ENCODE measurements around the gene RNASE3. TPM values are rescaled to one million over a fixed set of nuclear protein-coding genes. Genes with fewer than 3 reads are reported as not detected.
"Not testable (repeated sequence)": the region's sequence is repeated elsewhere in the genome, so short reads cannot be mapped to it uniquely, and the experiment has no call there.

RNASE3 gene
- polyA plus RNA-seq, 1 experiment, result not detected

DNA sequence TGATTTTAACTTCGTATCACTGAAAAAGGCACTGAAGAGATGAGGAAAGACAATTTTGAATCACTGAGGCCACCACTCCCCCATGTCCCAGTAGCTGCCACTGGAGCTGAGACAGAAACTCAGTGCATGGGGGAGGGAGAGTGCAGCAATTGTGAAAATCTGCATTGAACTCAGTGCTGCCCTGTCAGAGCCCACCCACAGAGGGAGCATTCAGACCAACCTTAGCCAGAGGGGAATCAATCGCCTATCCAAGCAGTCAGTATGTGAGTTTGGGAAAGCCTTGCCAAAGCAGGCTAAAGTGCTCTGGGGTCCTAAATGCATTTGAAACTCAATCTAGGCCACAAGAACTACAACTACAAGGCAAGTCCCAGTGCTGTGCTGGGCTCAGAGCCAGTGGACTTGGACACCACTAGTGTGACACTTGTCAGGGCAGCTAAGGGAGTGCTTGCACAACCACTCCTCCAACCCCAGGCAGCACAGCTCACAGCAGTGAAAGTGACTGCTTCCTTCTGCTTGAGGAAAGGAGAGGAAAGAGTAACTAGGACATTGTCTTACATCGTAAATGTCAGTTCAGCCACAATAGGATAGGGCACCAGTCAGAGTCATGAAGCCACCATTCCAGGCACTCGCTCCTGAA lies 13.3 kb downstream of the RNASE3 start:
- Histone ChIP-seq H3K4me3 (ENCODE audit: low read depth, low read length) (no peak overlapping the region), H3K36me3 (ENCODE audit: control insufficient read depth, insufficient read depth, low read length) (no peaks in the 10 kb centered on the region), H3K27me3 (ENCODE audit: control insufficient read depth, insufficient read depth, low read length) (no peaks in the 10 kb centered on the region)
- no peak for DNase-seq (ENCODE audit: low read depth)
- ChIA-PET POLR2A (no interaction called here), CTCF (interaction anchor here (1.3 to 1.4 kb wide), 2 partner anchors 31 to 67 kb away, joined by 3 read pairs; no protein-coding TSS in a partner anchor)
- TF ChIP-seq, protein P1, sequence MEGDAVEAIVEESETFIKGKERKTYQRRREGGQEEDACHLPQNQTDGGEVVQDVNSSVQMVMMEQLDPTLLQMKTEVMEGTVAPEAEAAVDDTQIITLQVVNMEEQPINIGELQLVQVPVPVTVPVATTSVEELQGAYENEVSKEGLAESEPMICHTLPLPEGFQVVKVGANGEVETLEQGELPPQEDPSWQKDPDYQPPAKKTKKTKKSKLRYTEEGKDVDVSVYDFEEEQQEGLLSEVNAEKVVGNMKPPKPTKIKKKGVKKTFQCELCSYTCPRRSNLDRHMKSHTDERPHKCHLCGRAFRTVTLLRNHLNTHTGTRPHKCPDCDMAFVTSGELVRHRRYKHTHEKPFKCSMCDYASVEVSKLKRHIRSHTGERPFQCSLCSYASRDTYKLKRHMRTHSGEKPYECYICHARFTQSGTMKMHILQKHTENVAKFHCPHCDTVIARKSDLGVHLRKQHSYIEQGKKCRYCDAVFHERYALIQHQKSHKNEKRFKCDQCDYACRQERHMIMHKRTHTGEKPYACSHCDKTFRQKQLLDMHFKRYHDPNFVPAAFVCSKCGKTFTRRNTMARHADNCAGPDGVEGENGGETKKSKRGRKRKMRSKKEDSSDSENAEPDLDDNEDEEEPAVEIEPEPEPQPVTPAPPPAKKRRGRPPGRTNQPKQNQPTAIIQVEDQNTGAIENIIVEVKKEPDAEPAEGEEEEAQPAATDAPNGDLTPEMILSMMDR (IDR thresholded peaks at IDR 0.05; ENCODE audit: insufficient read depth, low read depth, low read length), result no peak

DNA sequence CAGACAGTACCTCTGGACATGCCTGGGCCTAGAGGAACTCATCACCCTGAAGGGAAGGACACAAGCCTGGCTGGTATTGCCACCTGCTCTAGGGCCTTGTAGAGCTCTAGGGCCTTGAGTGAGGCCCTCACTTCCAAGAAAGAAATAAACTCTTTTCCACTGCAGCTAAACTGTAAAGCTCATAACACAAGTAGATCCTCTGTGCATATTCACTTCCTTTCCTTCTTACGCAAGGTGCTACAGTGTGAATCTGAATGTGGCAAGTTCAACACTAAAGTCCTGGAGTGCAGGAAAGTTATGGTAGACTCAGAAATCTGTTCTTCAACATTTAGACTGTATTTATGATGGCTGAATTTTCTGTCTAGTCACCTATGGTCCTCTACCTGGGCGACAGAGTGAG lies 14.5 kb downstream of the RNASE3 start:
- no peak for DNase-seq (ENCODE audit: low read depth)
- ChIA-PET CTCF (interaction anchor here (1.4 kb wide), 1 partner anchor 32 kb away, joined by 3 read pairs; no protein-coding TSS in a partner anchor), POLR2A (no interaction called here)
- Histone ChIP-seq H3K4me3 (ENCODE audit: low read depth, low read length) (no peak overlapping the region), H3K27me3 (ENCODE audit: control insufficient read depth, insufficient read depth, low read length) (no peaks in the 10 kb centered on the region), H3K36me3 (ENCODE audit: control insufficient read depth, insufficient read depth, low read length) (no peaks in the 10 kb centered on the region)
- TF ChIP-seq, protein P1 (IDR thresholded peaks at IDR 0.05; ENCODE audit: insufficient read depth, low read depth, low read length), result no peak

- TF ChIP-seq, protein P1 (IDR thresholded peaks at IDR 0.05; ENCODE audit: insufficient read depth, low read depth, low read length), result no peak
- Histone ChIP-seq H3K36me3 (ENCODE audit: control insufficient read depth, insufficient read depth, low read length) (no peaks in the 10 kb centered on the region), H3K27me3 (ENCODE audit: control insufficient read depth, insufficient read depth, low read length) (no peaks in the 10 kb centered on the region), H3K4me3 (ENCODE audit: low read depth, low read length) (no peak overlapping the region)
- ChIA-PET POLR2A (no interaction called here), CTCF (interaction anchor here (1.8 kb wide), 1 partner anchor 64 kb away, joined by 5 read pairs; no protein-coding TSS in a partner anchor)
- no peak for DNase-seq (ENCODE audit: low read depth)
Measured at GRCh38 chr14:20907214-20907613, 16.0 kb downstream of the RNASE3 start.

DNA sequence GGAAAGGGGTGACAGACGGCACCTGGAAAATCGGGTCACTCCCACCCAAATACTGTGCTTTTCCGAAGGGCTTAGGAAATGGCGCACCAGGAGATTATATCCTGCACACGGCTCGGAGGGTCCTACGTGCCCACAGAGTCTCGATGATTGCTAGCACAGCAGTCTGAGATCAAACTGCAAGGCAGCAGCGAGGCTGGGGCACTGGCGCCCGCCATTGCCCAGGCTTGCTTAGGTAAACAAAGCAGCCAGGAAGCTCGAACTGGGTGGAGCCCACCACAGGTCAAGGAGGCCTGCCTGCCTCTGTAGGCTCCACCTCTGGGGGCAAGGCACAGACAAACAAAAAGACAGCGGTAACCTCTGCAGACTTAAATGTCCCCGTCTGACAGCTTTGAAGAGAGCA lies 19.6 kb downstream of the RNASE3 start:
- CTCF ChIA-PET; POLR2A ChIA-PET; H3K36me3 ChIP-seq (ENCODE audit: control insufficient read depth, insufficient read depth, low read length); H3K4me3 ChIP-seq (ENCODE audit: low read depth, low read length); H3K27me3 ChIP-seq (ENCODE audit: control insufficient read depth, insufficient read depth, low read length); DNase-seq (ENCODE audit: low read depth): not testable (repeated sequence)

DNA sequence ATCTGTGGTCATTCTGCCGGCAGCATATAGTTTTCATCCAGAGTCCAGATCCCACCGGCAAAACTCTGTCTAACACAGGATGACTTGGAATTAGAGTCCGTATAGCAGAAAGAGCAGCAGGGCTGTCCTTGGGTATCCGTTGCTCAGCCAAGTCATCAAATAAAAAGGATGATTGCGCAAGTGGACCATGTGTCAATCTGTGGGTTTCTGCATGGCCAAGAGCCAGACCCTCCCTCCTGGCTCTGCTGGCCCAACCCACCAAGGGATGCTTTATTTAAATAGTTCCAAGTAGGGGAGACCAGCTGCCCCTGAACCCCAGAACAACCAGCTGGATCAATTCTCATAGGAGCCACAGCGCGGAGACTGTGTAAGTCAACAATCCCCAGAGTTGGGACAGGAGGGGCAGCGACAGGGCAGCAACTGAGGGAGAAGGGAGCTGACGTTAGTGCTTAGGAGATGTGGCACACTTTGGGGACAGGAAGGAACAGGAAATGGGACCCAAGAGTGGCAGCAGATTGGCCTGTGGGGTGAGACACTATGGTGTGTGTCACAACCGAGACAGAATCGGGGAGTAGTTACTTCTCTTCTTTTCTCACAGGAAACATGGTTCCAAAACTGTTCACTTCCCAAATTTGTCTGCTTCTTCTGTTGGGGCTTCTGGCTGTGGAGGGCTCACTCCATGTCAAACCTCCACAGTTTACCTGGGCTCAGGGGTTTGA lies 28.0 kb downstream of the RNASE3 start:
- H3K36me3 ChIP-seq (ENCODE audit: control insufficient read depth, insufficient read depth, low read length); POLR2A ChIA-PET; DNase-seq (ENCODE audit: low read depth); H3K27me3 ChIP-seq (ENCODE audit: control insufficient read depth, insufficient read depth, low read length); H3K4me3 ChIP-seq (ENCODE audit: low read depth, low read length); CTCF ChIA-PET: not testable (repeated sequence)

GRCh38 chr14:20923766-20924297 lies 32.6 kb downstream of the RNASE3 start:
- POLR2A ChIA-PET; DNase-seq (ENCODE audit: low read depth); CTCF ChIA-PET; H3K36me3 ChIP-seq (ENCODE audit: control insufficient read depth, insufficient read depth, low read length); H3K4me3 ChIP-seq (ENCODE audit: low read depth, low read length); H3K27me3 ChIP-seq (ENCODE audit: control insufficient read depth, insufficient read depth, low read length): not testable (repeated sequence)

All from BJ (cell line).